Forelimb muscle (tissue), 1 donor: ENCODE results near the gene PCDHA8. TPM values are rescaled to one million over a fixed set of nuclear protein-coding genes. Genes with fewer than 3 reads are reported as not detected.
"Not testable (repeated sequence)": the region's sequence is repeated elsewhere in the genome, so short reads cannot be mapped to it uniquely, and the experiment has no call there.

Experiments used
- DNase-seq: peaks from one replicate; pipeline ENCODE4 v3.0.0-alpha.2; 2013; ENCODE audit warnings: low read depth
- polyA plus RNA-seq: library from polyadenylated mRNA; unstranded; fragments of 120-200 nt; gene quantifications from one replicate; pipeline ENCODE4 v1.2.1, GENCODE V29; 2013; ENCODE audit not compliant: insufficient read length

PCDHA8 gene
- polyA plus RNA-seq, 1 donor: 0.03 TPM

GRCh38 chr5:140829511-140830501 is 11.2 kb upstream of the PCDHA8 start:
- DNase-seq: not testable (repeated sequence)

GRCh38 chr5:140833993-140834392 is 7.0 kb upstream of the PCDHA8 start, which contains the start of gene PCDHA7:
Gene PCDHA7, plus strand, starts transcription at chr5:140834269. Its CDS starts 115 bp downstream, at chr5:140834384.
- DNase-seq: no peak

- DNase-seq: not testable (repeated sequence)
Measured at GRCh38 chr5:140834439-140835008, 6.5 kb upstream of the PCDHA8 start.

- DNase-seq: no peak
Measured at GRCh38 chr5:140835622-140836510, 5.1 kb upstream of the PCDHA8 start.

GRCh38 chr5:140842798-140843733 is 2.1 kb downstream of the PCDHA8 start:
- no peak for DNase-seq

GRCh38 chr5:140848139-140849102 is 7.4 kb downstream of the PCDHA8 start, which contains the start of gene PCDHA9:
Gene PCDHA9, plus strand, starts transcription at chr5:140848382. Its CDS starts 114 bp downstream, at chr5:140848496.
- DNase-seq: not testable (repeated sequence)

GRCh38 chr5:140849831-140850634 is 9.0 kb downstream of the PCDHA8 start:
- DNase-seq: not testable (repeated sequence)

GRCh38 chr5:140855772-140856674 is 15.0 kb downstream of the PCDHA8 start, which contains the start of gene PCDHA10:
Gene PCDHA10, plus strand, starts transcription at chr5:140855897. Its CDS starts 152 bp downstream, at chr5:140856049.
- no peak for DNase-seq

- DNase-seq: no peak
Measured at GRCh38 chr5:140857177-140857986, 16.4 kb downstream of the PCDHA8 start.

- no peak for DNase-seq
Measured at GRCh38 chr5:140857987-140858240, 16.9 kb downstream of the PCDHA8 start.

- DNase-seq: no peak
Measured at GRCh38 chr5:140862441-140863295, 21.7 kb downstream of the PCDHA8 start.

GRCh38 chr5:140868721-140869554 is 28.0 kb downstream of the PCDHA8 start, which contains the start of gene PCDHA11:
Gene PCDHA11, plus strand, starts transcription at chr5:140868957. Its CDS starts 147 bp downstream, at chr5:140869104.
- DNase-seq: no peak

GRCh38 chr5:140869555-140869886 is 28.5 kb downstream of the PCDHA8 start:
- no peak for DNase-seq
